Calu3 (cell line): ENCODE data around the gene KCTD2. TPM values are rescaled to one million over a fixed set of nuclear protein-coding genes. Genes with fewer than 3 reads are reported as not detected.

Experiments used
- BruUV-seq: library from RNA; stranded (reverse); fragments of 400-500 nt; replicated peaks from 2 replicates; lab custom pipeline; 2021; lab: Mats Ljungman, UMichigan
- CTCF ChIA-PET: fragments of 300-600 bp; sonication (Branson Sonifier 250); formaldehyde crosslinking; loops from one replicate; lab custom pipeline; 2022; ENCODE audit warnings: antibody characterized with exemption; lab: Charles Lee
- DNase-seq: peaks from one replicate; pipeline ENCODE4 v3.0.0; 2022
- H3K27ac Mint-ChIP-seq: one replicate; pipeline ENCODE4 v1.8.0; 2022; ENCODE audit warnings: mixed read lengths; ENCODE audit not compliant: unreplicated experiment
- H3K27me3 Mint-ChIP-seq: one replicate; pipeline ENCODE4 v1.8.0; 2022; ENCODE audit warnings: mixed read lengths; ENCODE audit not compliant: unreplicated experiment
- H3K36me3 Mint-ChIP-seq: one replicate; pipeline ENCODE4 v1.8.0; 2022; ENCODE audit warnings: mild to moderate bottlenecking, moderate library complexity, mixed read lengths; ENCODE audit not compliant: insufficient read depth, unreplicated experiment
- H3K4me1 Mint-ChIP-seq: one replicate; pipeline ENCODE4 v1.8.0; 2022; ENCODE audit warnings: mild to moderate bottlenecking, low read depth, mixed read lengths; ENCODE audit not compliant: unreplicated experiment
- H3K4me3 Mint-ChIP-seq: one replicate; pipeline ENCODE4 v1.8.0; 2022; ENCODE audit warnings: mild to moderate bottlenecking, low read depth, moderate library complexity, mixed read lengths; ENCODE audit not compliant: unreplicated experiment
- H3K9me3 Mint-ChIP-seq: one replicate; pipeline ENCODE4 v1.8.0; 2022; ENCODE audit warnings: low read depth, mixed read lengths; ENCODE audit not compliant: unreplicated experiment
- intact Hi-C: fragments of 100-400 bp; cut with micrococcal nuclease; formaldehyde crosslinking; loops from one replicate; pipeline ENCODE4 v1.10.0; 2022; ENCODE audit not compliant: unreplicated experiment
- total RNA-seq: library from RNA; stranded (reverse); gene quantifications from 2 replicates; pipeline ENCODE4 v1.2.3, GENCODE V29; 2022
- TF ChIP-seq, protein P1 (sequence below): fragments of 200-600 bp; IDR thresholded peaks from one replicate; pipeline ENCODE4 v1.8.0; 2022; ENCODE audit warnings: antibody characterized with exemption; ENCODE audit not compliant: unreplicated experiment

Gene KCTD2
- total RNA-seq, 1 experiment from 2014 or later: 24.4 TPM

DNA sequence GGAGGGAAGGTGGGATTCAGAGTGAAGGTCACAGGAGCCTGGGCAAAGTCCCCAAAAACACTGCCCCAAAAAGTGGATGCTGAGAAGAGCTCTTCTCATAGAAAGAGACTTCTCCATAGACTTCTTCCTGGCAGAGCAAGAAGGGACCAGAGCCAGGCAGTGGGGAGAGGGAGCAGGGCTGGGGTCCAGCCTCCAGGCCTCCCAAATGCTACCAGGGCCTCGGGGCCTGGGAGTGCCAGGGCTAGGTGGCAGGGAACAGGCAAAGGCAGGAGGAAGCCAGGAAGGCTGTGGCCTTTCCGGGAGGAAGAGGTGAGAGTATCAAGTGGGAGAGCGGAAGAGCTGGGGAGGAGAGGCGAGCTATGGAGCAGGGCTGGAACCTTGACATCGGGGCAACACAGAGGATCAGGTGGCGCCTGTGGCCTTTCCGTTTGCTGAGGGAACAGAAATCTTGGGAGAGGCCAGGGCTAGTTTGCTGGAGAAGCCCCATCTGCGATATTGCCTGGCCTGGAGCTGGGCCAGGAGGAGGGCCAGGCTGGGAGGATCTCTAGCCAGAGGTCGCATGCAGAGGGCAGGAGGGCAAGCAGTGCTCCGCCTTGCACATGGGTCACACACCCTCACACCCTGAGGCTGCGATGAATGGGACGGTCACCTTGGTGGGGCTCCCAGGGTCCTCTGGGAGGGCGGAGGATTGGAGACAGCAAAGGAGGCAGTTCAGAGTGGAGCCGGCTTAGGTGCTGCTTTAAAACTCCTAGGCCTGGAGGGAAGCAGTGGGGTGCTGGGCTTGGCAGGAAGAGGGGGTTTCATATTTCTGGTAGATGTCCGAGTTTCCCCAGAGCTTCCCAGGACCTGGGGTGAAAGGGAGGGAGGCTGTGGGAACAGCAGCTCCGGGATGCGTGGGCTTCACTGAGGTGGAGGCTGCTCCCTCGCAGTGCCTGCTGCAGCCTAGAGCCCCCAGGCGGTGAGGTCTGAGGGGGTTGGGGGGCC lies 44.1 kb downstream of the KCTD2 start:
- intact Hi-C loops: no loop called here

DNA sequence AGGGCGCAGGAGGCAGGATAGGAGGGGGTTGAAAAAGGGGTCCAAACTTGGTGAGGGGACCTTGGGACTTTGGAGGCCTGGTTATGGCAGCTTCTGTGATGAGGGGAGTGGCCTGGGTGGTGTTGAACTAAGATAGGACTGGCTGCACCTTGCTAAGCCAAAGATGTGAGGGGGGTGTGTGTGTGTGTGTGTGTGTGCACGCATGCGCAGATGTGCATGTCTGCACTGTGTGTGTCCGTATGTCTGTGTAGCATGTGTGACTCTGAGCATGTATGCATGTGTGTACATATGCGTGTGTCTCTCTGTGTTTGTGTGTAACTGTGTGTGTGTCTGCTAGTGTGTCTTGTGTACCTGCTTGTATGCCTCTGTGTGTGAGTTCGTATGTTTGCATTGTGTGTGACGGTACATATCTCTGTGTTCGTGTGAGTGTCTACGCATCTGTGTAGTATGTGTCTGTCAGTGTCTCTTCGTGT lies 44.9 kb downstream of the KCTD2 start:
- Mint-ChIP-seq H3K27me3 (no peaks in the 10 kb centered on the region), H3K27ac (peak overlapping the region; percentile 74), H3K4me3 (peak overlapping the region; percentile 78), H3K36me3 (peaks cover 94% of the 10 kb centered on the region), H3K9me3 (no peaks in the 10 kb centered on the region), H3K4me1 (peaks cover 41% of the 10 kb centered on the region)
- BruUV-seq: no TSS peak
- CTCF ChIA-PET: interaction anchor here (0.9 to 1.2 kb wide), 2 partner anchors 56 to 80 kb away, joined by 3 read pairs; partner anchors contain the start of gene MRPL58
- TF ChIP-seq, protein P1, sequence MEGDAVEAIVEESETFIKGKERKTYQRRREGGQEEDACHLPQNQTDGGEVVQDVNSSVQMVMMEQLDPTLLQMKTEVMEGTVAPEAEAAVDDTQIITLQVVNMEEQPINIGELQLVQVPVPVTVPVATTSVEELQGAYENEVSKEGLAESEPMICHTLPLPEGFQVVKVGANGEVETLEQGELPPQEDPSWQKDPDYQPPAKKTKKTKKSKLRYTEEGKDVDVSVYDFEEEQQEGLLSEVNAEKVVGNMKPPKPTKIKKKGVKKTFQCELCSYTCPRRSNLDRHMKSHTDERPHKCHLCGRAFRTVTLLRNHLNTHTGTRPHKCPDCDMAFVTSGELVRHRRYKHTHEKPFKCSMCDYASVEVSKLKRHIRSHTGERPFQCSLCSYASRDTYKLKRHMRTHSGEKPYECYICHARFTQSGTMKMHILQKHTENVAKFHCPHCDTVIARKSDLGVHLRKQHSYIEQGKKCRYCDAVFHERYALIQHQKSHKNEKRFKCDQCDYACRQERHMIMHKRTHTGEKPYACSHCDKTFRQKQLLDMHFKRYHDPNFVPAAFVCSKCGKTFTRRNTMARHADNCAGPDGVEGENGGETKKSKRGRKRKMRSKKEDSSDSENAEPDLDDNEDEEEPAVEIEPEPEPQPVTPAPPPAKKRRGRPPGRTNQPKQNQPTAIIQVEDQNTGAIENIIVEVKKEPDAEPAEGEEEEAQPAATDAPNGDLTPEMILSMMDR: no peak
- DNase-seq: peak; percentile 67
- intact Hi-C loops: loop anchor here (2.0 kb wide), 1 partner anchor 57 kb away; no protein-coding TSS in a partner anchor

More for the DNA sequence above, 44.1 kb downstream of the KCTD2 start:
- peak overlapping the region; percentile 74 for H3K27ac Mint-ChIP-seq
- TF ChIP-seq, protein P1: no peak
- no peaks in the 10 kb centered on the region for H3K9me3 Mint-ChIP-seq
- peak overlapping the region; percentile 78 for H3K4me3 Mint-ChIP-seq
- no peaks in the 10 kb centered on the region for H3K27me3 Mint-ChIP-seq
- CTCF ChIA-PET: interaction anchor here (0.5 to 1.2 kb wide), 4 partner anchors 14 to 891 kb away, joined by 3 to 4 read pairs (median 3); partner anchors contain the start of gene MRPL58
- DNase-seq: peak; percentile 35
- peaks cover 48% of the 10 kb centered on the region for H3K4me1 Mint-ChIP-seq
- no TSS peak for BruUV-seq
- peaks cover 94% of the 10 kb centered on the region for H3K36me3 Mint-ChIP-seq

DNA sequence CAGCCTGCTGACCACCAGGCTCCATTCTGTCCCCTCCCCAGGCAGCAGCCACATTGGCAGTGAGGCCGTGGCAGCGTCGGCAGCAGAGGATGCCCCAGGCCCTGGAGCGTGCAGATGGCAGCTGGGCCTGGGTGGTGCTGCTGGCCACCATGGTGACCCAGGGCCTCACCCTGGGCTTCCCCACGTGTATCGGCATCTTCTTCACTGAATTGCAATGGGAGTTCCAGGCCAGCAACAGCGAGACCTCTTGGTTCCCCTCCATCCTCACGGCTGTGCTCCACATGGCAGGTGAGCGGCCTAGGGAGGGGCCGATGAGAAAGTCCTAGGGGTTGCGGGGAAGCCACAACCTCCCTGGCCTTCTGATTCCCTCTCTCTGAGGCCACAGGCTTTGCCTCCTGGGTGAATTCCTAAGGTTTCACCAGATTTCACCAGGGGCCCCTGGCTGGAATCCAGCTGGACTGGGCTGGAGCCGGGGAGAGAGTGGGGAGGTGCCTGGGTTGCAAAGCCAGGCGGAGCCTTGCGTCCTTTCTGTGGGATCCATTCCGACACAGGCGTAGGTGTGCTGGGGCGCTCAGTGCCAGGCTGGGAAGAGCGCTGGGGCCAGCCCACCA lies 46.6 kb downstream of the KCTD2 start:
- CTCF ChIA-PET: interaction anchor here (0.6 to 2.0 kb wide), 4 partner anchors 16 to 321 kb away, joined by 3 to 5 read pairs (median 4); no protein-coding TSS in a partner anchor
- Mint-ChIP-seq H3K4me3 (peak overlapping the region; percentile 78), H3K27ac (peak overlapping the region; percentile 74), H3K4me1 (peaks cover 43% of the 10 kb centered on the region), H3K9me3 (no peaks in the 10 kb centered on the region), H3K36me3 (peaks cover 94% of the 10 kb centered on the region), H3K27me3 (no peaks in the 10 kb centered on the region)
- no TSS peak for BruUV-seq
- TF ChIP-seq, protein P1: no peak
- intact Hi-C loops: loop anchor here (2.0 kb wide), 1 partner anchor 59 kb away; no protein-coding TSS in a partner anchor
- peak; percentile 80 for DNase-seq

DNA sequence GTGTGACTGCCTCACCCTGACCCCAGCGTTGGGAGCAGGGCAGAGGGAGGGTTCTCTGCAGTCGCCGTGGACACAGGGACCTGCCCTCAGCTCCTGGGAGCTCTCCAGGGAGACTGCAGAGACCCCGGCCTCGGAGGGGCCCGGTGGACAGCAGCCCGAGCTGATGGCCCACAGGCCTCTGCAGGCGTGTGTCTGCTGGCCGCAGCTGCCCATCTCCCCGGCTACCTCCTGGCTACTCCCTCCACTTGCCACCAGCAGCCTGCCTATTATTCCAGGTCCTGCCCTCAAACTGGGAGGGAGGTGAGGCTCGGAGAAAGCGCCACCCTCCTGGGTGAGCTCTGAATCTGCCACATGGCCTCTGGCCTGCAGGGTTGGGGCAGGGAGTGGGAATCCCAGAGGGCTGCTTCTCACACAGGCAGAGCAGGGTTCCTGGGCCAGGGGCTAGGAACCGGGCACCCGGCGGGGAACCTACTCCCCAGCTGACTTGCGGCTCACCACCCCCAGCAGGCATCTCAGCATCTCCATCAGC lies 47.9 kb downstream of the KCTD2 start:
- peak overlapping the region; percentile 78 for H3K4me3 Mint-ChIP-seq
- peaks cover 94% of the 10 kb centered on the region for H3K36me3 Mint-ChIP-seq
- TF ChIP-seq, protein P1: no peak
- H3K9me3 Mint-ChIP-seq: no peaks in the 10 kb centered on the region
- H3K27ac Mint-ChIP-seq: peak overlapping the region; percentile 74
- DNase-seq: peak; percentile 45
- no TSS peak for BruUV-seq
- CTCF ChIA-PET: interaction anchor here (0.6 to 1.5 kb wide), 3 partner anchors 10 to 257 kb away, joined by 4 to 9 read pairs (median 7); no protein-coding TSS in a partner anchor
- intact Hi-C loops: no loop called here
- H3K4me1 Mint-ChIP-seq: peaks cover 41% of the 10 kb centered on the region
- H3K27me3 Mint-ChIP-seq: no peaks in the 10 kb centered on the region
